NCI-H2107 treated with DMSO at 0.1 percent for 48 hours (cell line): ENCODE measurements around the gene NAA80.
"Not testable (repeated sequence)": the region's sequence is repeated elsewhere in the genome, so short reads cannot be mapped to it uniquely, and the experiment has no call there.

ENCODE experiments used
- DNase-seq: peaks from one replicate; lab custom pipeline; 2025; ENCODE audit not compliant: unreplicated experiment; lab: John Stamatoyannopoulos, UW

NAA80 gene

DNA sequence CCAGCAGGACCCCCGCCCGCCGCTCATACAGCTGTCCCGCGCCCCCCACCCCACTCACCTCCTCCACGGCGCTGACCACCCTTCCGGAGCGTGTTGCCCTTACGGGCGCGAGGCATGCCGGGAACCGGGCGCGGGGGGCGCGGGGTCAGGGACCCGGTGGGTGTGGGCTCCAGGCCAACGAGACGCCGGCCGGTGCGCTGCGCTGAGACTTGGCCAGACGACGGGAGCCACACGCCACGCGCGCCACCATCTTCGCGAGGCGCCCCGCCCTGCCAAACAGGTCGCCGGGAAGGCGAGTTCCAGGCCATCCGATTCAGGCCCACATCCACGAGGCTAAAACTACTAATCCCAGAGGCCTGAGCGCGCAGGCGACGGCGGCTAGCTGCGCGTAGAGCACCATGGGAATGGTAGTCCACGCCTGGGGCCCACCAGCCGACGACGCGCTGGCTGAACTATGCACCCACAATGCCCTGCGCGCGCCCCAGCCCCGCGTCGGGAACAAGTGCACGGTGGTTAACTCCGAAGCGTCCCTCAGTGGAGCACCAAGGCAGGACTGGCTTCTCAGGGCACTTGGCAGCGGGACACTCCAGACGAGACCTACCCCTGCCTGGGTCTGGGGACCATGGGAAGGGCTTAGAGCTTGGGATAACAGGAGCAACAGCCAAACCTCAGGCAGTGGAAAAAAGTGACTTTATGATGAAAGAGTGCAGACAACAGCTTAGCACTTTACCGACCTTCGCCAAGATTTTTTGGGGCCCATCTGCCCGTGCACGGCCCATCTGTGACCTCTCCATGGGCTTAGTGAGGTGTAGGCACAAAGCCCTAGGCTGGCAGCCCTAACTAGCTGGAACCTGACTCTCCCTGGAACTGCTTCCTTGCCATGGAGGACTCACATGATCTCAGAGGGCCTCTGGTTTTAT, 6.8 kb downstream of the NAA80 start, which contains the start of gene IFRD2:
IFRD2 (minus strand) TSS at position 271 of the 920 bp plus-strand sequence; CDS start at position 116, 155 bp downstream.
- DNase-seq, result peak; percentile 65

DNA sequence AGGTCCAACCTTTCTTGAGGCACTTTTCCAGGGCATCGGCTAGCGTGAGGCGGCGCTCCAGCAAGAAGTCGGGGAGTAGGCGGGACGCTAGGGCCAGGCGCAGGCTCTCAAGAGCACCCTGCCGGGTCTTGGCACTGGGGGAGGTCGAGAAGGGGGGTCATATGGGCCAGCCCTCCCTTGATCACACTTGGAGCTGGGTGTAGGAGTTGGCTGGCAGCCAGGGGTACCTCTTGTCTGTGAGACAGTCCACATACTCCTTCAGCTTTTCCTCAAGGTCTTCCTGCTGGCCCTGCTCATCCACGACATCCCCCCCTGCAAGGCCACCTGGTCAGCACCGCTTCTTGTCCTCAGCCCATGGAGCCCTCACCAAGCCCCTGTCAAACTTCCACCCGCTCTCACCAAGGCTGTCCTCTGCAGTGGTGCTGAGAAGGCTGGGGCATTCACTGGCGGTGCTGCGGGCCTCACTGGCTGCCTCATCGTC, 9.0 kb downstream of the NAA80 start:
- DNase-seq, result no peak

DNA sequence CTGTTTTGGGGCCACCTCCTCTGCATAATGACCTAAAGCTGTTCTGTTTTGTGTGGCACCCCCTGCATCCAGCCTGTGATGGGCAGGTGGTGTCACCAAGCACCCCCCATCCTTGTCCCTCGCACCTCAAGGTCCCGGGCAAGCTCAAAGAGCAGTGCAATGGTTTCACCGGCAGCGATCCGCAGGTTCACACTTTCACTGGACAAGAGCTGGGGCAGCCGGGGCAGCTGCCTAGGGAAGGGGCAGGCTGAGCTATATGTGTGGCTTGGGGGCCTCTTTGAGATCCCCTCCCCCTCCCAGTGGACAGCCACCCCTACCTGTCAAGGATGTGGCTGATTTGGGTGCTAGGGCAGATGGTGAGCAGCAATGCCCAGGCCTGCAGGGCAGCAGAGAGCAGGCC, 10.1 kb downstream of the NAA80 start:
- no peak for DNase-seq

DNA sequence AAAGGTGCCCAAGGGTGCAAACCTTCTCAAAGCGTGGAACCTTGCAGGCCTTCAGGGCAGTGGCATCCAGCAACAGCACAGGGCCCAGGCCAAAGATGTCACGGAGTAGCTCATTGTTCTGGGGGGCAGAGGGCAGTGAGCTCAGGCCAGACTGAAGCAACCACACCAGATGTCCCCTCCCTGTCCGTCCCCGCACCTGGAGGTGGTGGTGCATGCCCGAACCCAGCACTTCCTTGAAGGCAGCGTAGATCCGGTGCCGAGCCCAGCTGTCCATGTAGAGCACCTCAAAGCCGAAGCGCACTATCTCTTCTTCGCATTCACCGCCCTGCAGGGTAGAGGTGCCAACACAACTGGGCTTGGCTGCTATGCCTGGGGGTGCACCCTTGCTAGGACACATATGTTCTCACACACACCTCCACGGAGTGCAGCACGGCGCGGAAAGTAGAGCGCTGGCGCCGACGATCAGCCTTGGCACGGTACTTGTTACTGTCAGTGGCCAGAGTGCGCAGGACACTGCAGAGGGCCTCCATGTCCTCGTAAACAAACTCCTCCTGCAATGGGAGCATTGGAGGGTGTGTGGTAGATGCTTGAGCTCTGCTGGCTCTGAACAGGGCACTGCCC, 10.7 kb downstream of the NAA80 start:
- DNase-seq, result no peak

DNA sequence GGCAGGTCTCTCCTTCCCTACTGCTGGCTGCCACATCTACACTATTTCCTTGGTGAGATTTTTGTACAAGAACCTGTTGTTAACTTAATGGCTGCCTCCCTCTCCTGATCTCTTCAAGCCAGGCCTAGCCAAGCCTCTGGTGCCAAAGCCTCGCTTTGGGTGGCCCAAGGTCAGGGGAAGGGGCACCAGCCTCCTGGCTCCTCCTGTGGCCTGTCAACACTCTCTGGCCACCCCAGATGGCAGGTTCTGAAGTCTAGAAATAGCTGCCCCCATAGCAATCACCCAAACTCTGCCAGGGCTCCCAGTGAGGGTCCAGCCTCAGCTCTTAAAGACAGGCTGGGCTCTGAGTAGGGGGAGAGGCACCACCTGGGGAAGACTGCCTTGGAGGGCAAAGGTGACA, 11.9 kb downstream of the NAA80 start:
- DNase-seq, result no peak

DNA sequence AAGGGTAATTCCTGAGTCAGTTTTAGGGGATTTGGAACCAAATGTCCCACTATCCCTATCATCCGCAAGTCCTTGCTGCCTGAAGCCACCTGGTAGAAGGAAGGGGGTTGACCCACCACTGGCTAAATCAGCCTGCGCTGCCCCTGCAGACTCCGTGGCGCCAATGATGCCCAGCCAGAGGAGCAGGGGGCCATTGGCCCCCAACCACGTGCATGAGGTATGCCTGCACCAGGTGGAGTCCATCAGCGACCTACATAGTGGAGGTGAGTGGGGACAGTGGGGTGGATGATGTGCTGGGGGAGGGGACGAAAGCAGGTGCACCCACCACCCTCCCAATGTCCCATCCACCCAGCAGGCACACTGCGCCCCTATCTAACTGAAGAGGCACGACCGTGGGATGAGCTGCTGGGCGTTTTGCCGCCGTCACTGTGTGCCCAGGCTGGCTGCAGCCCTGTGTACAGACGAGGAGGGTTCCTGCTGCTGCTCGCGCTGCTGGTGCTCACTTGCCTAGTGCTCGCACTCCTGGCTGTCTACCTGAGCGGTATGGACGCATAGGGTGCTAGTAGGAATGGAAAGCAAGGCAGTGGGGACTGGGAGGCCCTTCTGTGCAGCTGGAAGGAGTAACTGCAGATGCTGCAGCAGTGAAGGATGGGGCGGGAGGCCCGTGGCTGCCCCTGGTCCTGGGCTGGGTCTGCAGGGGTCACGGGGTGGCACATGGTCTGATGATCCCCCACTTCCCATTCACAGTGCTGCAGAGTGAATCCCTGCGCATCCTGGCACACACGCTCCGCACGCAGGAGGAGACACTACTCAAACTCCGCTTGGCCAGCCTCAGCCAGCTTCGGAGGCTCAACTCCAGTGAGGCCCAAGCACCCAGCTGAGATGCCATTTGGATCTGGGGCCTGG, 12.6 kb downstream of the NAA80 start:
- no peak for DNase-seq

DNA sequence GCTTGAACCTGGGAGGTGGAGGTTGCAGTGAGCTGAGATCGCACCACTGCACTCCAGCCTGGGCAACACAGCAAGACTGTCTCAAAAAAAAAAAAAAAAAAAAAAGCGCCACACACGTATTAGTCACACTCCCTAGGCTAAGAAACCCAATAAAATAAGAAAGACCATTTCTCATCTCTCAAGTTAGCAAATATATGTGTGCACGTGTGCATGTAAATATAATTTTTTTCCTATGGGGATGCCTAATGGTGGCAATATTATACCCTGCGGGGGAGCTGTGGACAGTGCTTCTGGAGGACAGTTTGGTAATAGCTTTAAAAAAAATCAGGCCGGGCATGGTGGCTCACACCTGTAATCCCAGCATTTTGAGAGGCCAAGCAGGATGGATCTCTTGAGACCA, 15.1 kb downstream of the NAA80 start:
- DNase-seq, result not testable (repeated sequence)

DNA sequence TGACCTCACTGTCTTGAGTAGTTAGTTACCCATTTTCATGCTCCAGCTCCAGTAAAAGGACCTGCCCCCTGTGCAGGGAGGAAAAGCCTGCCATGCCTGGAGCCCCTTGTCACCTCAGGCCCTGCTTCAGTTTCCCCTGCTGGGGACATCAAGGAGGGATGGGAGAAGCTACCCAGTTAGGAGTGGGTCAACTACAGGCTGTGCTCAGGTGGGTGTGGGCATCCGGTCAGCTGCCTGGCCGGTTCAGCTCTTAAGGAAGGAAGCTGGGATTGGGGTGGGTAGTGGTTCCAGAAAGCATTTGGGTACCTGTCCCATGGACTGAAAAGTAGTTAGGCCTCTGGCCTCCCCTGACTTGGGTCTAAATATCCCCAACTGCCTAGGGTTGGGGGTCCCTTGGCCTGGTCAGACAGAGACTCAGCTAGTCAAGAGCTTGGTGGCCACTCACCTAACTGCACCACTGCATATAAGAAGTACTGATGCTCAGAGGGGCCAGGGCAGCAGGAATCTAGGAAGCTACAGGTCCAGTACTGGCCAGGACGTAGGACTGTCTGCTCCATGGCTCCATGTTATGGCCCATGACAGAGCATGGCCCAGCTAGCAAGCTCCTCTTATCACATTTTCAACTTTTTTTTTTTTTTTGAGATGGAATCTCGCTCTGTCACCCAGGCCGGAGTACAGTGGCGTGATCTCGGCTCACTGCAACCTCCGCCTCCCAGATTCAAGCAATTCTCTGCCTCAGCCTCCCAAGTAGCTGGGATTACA, 19.8 kb downstream of the NAA80 start:
- no peak for DNase-seq

DNA sequence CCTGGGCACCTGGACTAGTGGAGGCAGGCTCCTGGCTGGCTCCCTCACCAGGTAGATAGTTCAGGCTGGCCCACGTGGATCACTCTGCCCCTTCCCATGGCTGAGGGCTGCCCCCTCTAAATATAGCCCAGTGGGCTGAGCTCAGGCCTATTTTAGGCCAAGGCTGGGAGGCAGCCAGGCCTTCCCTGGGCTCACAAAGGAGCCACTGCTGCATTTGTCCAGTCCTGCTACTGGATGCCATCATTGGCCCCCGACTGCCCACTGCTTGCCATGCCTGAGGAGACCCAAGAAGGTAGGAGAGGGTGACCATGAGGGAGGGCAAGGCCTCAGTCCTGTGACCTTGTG, 20.4 kb downstream of the NAA80 start, which contains the start of gene LSMEM2:
LSMEM2 (plus strand) TSS at position 208 of the 345 bp plus-strand sequence; CDS start at position 235, 27 bp downstream.
- DNase-seq, result no peak

DNA sequence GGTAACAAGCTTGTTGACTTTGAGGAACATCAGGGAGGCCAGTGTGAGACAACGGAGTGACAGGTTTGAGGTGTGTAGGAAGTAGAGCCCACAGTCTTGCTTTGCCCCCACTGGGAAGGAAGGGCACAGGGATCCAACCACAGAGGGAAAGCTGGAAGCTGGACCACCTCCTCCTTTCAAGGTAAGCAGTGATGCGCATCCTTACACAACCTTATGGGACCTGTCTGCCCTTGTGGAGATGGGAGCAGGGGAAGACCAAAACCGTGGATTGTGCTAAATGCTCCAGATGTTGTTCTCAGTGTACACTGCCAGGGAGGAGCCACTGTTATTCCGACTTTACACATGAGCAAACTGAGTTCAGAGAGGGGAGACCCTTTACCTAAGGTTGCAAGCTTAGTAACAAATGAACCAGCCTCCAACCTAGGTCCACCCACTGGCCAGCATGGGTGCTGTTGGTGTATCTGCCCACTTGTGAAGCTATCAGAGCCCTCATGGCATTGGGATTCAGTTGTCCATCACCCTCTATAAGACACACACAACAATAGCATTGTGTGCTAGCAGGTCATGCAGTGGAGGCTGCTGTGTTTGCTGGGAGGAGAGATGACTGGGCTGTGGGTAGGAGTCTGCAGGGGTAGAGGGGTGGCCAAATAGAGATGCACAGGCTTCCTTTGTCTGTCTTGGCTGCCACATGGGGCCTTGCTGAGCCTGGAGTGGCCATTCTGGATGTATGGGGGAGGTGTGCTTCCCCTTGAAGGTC, 20.9 kb downstream of the NAA80 start:
- DNase-seq, result no peak

DNA sequence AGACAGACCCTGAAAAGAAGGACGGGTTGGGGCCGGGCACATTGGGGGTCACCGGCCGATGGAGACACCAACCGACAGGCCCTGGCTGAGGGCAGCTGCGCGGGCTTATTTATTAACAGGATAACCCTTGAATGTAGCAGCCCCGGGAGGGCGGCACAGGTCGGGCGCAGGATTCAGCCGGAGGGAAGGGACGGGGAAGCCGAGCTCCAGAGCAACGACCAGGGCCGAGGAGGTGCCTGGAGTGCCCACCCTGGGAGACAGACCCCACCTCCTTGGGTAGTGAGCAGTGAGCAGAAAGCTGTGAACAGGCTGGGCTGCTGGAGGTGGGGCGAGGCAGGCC, 22.5 kb downstream of the NAA80 start:
- DNase-seq, result no peak

DNA sequence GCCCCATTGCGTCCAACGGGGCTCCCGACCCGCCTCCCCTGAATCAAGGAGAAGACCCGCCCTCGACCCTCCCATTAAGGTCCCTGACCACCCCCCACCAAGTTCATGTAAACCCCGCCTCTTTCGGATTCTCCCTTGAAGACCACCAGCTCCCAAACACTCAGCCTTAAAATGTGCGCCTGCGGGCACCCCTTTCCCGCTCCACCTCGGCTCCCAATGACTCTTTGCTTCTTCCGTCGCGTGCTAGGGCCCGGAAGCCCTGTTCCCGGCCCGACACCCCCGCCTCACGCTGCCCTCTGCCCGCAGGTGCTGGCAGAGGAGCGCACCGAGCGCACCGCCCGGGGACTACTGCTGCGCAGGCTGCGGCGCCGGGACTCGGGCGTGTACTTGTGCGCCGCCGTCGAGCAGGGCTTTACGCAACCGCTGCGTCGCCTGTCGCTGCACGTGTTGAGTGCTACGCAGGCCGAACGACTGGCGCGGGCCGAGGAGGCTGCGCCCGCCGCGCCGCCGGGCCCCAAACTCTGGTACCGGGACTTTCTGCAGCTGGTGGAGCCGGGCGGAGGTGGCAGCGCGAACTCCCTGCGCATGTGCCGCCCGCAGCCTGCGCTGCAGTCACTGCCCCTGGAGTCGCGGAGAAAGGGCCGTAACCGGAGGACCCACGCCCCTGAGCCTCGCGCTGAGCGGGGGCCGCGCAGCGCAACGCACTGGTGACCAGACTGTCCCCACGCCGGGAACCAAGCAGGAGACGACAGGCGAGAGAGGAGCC, 23.0 kb downstream of the NAA80 start:
- DNase-seq, result no peak

DNA sequence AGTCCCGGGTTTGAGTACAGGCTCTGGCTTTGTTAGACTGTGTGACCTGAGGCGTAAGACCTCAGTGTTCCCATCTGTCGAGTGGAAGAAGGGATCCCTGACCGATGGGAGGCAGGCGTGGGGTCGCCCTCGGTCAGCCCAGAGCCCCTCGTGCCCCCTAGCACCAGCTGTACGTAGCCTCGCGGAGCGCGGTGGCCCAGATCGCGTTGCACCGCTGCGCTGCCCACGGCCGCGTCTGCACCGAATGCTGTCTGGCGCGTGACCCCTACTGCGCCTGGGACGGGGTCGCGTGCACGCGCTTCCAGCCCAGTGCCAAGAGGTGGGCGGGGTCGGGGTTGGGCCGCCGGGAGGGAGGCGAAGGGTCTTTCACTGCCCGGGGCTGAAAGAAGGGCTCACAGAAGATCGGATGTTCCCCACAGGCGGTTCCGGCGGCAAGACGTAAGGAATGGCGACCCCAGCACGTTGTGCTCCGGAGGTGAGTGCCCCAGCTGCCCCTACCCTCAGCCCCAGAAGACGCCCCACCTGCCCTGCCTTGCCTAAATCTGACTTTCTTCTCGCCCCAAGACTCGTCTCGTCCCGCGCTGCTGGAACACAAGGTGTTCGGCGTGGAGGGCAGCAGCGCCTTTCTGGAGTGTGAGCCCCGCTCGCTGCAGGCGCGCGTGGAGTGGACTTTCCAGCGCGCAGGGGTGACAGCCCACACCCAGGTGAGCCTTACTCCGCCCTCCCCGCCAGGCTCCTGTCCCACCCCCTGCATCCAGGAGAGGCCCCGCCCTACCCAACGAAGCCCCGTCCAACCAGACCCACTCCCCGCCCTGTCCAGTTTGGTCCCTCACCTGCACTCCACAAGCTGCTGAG, 23.8 kb downstream of the NAA80 start:
- DNase-seq, result no peak

DNA sequence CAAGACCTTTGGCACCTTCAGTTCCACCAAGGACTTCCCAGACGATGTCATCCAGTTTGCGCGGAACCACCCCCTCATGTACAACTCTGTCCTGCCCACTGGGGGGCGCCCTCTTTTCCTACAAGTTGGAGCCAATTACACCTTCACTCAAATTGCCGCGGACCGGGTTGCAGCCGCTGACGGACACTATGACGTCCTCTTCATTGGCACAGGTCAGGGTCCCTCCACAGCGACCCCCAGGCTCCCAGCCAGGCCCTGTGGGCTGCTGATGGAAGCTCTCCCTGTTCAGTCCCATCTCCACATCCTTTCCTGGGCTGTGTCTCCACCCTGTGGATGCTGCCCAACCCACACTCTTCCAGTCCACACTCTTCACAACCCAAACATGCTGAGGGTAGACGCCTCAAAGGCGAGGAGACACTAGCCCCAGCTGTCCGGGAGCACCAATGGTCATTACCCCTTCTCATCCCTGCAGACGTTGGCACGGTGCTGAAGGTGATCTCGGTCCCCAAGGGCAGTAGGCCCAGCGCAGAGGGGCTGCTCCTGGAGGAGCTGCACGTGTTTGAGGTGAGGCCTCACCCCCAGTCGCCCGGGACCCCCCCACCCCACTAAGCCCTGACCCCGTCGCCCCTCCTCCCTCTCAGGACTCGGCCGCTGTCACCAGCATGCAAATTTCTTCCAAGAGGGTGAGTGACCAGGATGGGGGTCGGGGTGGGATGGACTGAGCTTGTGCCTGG, 24.7 kb downstream of the NAA80 start:
- DNase-seq, result peak; percentile 6

DNA sequence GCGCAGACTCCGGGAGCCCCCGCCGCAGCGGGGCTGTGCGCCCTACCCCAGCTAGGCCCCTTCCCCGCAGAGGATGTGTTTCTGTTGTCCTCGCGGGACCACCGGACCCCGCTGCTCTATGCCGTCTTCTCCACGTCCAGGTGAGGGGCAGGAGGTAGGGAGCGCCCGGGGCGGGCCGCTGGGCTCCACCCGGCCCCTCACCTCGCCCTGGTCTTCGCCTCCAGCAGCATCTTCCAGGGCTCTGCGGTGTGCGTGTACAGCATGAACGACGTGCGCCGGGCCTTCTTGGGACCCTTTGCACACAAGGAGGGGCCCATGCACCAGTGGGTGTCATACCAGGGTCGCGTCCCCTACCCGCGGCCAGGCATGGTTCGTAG, 25.5 kb downstream of the NAA80 start:
- DNase-seq, result no peak

DNA sequence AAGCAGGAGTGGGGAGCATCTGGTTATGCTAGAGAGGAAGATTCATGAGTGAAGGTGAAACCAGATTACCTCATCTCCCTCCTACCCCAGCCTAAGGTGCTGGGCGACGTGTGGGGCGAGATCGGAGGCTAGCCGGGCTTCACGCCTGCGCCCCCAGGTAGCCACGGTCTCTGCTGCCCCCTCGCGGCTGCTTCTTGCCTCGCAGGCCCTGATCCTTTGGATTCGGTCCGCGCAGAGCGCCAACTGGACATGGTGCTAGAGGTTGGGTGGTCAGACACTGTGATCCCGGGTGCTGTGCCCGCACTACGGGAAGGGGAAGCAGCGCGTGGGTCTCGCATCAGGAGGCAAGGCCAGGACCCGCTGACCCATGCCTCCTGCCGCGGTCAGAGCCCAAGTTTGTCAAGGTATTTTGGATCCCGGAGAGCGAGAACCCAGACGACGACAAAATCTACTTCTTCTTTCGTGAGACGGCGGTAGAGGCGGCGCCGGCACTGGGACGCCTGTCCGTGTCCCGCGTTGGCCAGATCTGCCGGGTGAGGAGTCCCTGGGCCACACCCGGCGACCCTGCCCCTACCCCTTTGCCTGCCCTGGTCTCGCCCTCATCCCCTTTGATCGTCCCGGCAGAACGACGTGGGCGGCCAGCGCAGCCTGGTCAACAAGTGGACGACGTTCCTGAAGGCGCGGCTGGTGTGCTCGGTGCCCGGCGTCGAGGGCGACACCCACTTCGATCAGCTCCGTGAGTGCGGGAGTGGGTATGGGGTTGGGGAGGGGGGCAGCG, 26.1 kb downstream of the NAA80 start:
- DNase-seq, result peak; percentile 64

DNA sequence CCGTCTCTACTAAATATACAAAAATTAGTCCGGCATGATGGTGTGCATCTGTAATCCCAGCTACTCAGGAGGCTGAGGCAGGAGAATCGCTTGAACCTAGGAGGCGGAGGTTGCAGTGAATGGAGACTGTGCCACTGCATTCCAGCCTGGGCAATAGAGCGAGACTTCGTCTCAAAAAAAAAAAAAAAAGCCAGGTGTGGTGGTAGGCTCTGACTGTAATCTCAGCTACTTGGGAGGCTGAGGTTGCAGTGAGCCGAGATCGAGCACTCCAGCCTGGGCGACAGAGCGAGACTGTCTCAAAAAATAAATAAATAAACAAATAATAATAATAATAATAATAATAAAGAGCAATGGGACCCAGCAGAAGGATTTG, 26.7 kb downstream of the NAA80 start:
- not testable (repeated sequence) for DNase-seq
